Mucosa of descending colon (tissue), 3 donors: ENCODE results near the gene SUPT4H1. TPM values are rescaled to one million over a fixed set of nuclear protein-coding genes. Genes with fewer than 3 reads are reported as not detected.

Experiments used
- ATAC-seq: fragments of 200-7000 bp; cut with Tn5 transposase; one replicate; pipeline ENCODE4 v1.9.1; 2020; ENCODE audit warnings: mild to moderate bottlenecking, moderate library complexity
- DNase-seq, 3 donors: peaks; one replicate each; pipeline ENCODE4 v3.0.0-alpha.2; 2020
- H3K36me3 ChIP-seq: fragments of 200-600 bp; one replicate; pipeline ENCODE4 v1.8.0; 2021; ENCODE audit warnings: low read depth, mild to moderate bottlenecking
- H3K4me1 ChIP-seq: fragments of 200-600 bp; one replicate; pipeline ENCODE4 v1.8.0; 2021; ENCODE audit warnings: low read depth, mild to moderate bottlenecking
- H3K4me3 ChIP-seq: fragments of 200-600 bp; one replicate; pipeline ENCODE4 v1.8.0; 2021; ENCODE audit warnings: mild to moderate bottlenecking
- H3K9me3 ChIP-seq: fragments of 200-600 bp; one replicate; pipeline ENCODE4 v1.8.0; 2021; ENCODE audit warnings: mild to moderate bottlenecking
- intact Hi-C, 2 donors: fragments of 100-400 bp; cut with DNase I in 1 of 2; cut with micrococcal nuclease in 1 of 2; formaldehyde crosslinking; loops; one replicate each; pipeline versions ENCODE4 v1.11.0 to v1.11.1; 2022; cut with DNase I, micrococcal nuclease
- total RNA-seq, 3 donors: library from RNA; stranded (reverse); fragmentation: NEBNext Ultra II Directional in 2 of 3; extraction: Animal tissue kit (Norgen Biotek cat#: 25700) in 2 of 3; gene quantifications; one replicate each; pipeline versions ENCODE4 v1.2.1 to v1.2.4, GENCODE V29; 2021 to 2023
- TF ChIP-seq, protein P1 (sequence below): fragments of 200-600 bp; IDR thresholded peaks from one replicate; pipeline ENCODE4 v1.8.0; 2022; ENCODE audit warnings: antibody characterized with exemption, mild to moderate bottlenecking
- donor health status: DM: no; HTN: no; CAD: no; lungs with moderate emphysema.
- donor health status: DM: no; HTN: no; CAD: no.
- donor health status: DM: no; HTN: yes; CAD: no.

The SUPT4H1 gene
- total RNA-seq, 3 donors from 2014 or later, result 57.9 to 79.5 (median 68.9) TPM

DNA sequence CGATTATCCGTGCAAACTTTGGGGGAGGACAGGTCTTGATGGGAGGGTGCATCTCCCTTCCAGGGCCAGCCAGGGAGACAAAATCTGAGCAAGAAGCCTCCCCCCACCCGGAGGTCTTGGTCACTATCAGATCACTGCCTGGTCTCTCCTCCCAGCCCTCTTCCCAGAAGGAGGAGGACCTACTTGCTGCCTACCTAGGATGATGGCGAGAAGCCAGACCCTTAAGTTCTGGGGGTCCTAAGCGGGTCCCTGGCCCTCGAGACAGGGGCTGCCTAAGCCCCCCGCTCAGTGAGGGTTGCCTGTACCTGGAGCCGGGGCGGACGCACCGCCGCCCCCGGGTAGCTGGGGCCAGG, 28.0 kb downstream of the SUPT4H1 start:
- ATAC-seq (no peak), DNase-seq (no peak)
- intact Hi-C loops, result no loop called here
- H3K4me1 ChIP-seq, result peaks cover 6% of the 10 kb centered on the region
- TF ChIP-seq, protein P1, sequence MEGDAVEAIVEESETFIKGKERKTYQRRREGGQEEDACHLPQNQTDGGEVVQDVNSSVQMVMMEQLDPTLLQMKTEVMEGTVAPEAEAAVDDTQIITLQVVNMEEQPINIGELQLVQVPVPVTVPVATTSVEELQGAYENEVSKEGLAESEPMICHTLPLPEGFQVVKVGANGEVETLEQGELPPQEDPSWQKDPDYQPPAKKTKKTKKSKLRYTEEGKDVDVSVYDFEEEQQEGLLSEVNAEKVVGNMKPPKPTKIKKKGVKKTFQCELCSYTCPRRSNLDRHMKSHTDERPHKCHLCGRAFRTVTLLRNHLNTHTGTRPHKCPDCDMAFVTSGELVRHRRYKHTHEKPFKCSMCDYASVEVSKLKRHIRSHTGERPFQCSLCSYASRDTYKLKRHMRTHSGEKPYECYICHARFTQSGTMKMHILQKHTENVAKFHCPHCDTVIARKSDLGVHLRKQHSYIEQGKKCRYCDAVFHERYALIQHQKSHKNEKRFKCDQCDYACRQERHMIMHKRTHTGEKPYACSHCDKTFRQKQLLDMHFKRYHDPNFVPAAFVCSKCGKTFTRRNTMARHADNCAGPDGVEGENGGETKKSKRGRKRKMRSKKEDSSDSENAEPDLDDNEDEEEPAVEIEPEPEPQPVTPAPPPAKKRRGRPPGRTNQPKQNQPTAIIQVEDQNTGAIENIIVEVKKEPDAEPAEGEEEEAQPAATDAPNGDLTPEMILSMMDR, result no peak
- H3K4me3 ChIP-seq, result no peak overlapping the region
- no peaks in the 10 kb centered on the region for H3K9me3 ChIP-seq
- no peaks in the 10 kb centered on the region for H3K36me3 ChIP-seq

DNA sequence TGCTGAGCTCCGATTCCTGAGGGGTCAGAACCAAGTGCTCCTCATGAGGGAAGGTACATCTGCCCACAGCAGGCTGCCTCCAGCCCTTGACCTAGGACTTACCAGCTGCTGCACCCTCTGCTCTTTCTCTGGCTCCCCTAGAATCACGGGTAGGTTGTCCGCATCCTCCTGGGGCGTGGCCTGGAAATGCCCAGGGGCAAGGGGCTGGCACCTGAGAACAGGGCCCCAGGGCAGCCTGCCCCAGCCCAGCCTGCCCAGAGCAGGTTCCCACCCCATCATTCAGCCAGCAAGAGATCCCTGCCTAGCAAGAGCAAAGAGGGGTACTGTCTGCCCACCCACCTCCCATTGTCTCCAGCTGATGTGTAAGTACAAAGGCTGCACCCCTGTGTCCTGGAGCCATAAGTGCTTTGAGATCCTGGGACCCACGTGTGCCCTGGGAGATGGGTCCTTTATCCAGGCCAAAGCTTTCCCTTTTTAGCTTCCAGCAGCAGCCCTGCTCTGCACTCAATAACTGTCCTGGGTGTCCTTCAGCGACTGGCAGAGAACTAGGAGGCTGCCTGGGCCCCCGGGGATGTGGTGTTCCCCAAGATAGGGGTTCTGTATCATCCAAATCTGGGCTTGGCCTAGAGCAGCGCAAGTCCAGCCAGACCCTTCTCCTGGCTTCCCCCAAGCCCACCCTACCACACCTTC, 28.5 kb downstream of the SUPT4H1 start:
- Histone ChIP-seq H3K9me3 (no peaks in the 10 kb centered on the region), H3K4me3 (no peak overlapping the region), H3K36me3 (no peaks in the 10 kb centered on the region), H3K4me1 (peaks cover 6% of the 10 kb centered on the region)
- TF ChIP-seq, protein P1, result no peak
- ATAC-seq (no peak), DNase-seq (peak in 1 of 3 donors; percentile 28)
- intact Hi-C loops, result no loop called here

DNA sequence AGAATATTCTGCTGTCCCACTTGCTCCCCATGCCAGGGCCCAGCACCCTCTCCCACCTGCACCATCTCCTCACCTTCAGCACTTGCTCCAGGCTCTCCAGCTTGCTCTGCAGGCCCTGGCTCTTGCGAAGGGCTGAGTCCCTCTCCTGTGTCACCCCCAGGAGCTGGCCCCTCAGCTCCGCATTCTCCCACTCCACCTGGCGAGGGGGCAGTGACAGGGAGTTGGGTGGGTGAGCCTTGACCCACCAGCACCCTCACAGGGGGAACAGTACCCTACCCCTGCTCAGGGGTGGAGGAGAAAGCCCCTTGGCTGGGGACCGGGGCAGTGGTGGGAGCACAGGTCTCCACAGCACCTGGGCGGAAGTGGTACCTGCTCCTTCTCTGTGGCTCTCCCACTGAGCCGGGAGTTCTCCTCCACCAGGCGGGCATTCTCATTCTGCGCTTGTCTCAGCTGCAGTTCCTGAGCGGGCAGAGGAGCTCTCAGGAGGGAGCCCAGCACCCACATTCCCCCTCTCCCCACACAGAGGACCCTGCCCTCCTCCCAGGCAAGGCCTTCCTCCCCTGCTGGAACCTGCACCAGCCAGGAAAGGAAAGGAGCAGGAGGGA, 29.3 kb downstream of the SUPT4H1 start:
- Histone ChIP-seq H3K4me3 (no peak overlapping the region), H3K36me3 (no peaks in the 10 kb centered on the region), H3K4me1 (peaks cover 9% of the 10 kb centered on the region), H3K9me3 (no peaks in the 10 kb centered on the region)
- TF ChIP-seq, protein P1, result no peak
- intact Hi-C loops, result no loop called here
- peak in 1 of 3 donors; percentile 16 for DNase-seq
- ATAC-seq, result no peak

DNA sequence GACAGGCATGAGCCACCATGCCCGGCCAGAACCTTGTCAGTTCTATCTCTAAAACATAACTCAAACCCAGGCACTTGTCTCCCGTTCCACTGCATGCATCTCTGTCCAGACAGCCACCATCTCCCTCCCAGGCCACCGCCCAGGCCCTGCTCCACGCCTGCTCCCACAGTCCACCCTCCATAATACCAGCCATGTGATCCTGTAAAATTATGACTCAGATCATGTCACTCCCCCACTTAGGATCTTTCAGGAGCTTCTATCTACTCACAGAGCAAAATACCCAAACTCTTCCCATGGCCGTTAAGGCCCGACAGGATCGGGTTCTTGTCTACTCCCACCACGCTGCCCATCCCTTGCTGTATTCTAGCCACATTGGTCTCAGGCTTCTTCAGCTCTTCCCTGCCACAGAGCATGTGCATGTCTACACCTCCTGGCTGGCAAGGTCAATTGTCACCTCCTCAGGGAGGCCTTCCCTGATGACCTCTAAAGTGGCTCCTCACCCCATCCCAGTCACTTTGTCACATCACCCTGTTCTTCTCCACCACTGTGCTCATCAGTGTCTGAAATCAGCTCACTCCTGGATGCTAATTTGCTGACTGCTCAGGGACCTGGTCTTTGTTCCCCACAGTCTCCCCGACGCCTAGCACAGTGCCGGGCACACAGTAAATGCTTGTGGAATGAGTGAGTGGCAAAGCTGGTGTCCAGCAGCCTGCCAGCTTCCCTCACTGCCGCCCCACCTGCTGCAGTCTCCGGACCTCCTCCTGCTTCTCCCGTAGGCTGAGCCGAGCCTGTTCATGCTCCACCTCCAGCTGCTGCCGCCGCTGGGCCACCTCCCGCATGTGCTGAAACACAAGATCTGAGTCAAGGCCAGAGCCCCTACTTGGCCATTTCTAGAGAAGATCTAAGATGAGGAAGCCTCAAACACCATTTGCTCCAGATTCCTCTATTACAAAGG, 30.2 kb downstream of the SUPT4H1 start:
- TF ChIP-seq, protein P1, result no peak
- intact Hi-C loops, result no loop called here
- ATAC-seq (no peak), DNase-seq (peak in 1 of 3 donors; percentile 22)
- Histone ChIP-seq H3K4me1 (peaks cover 12% of the 10 kb centered on the region), H3K36me3 (no peaks in the 10 kb centered on the region), H3K9me3 (no peaks in the 10 kb centered on the region), H3K4me3 (no peak overlapping the region)

DNA sequence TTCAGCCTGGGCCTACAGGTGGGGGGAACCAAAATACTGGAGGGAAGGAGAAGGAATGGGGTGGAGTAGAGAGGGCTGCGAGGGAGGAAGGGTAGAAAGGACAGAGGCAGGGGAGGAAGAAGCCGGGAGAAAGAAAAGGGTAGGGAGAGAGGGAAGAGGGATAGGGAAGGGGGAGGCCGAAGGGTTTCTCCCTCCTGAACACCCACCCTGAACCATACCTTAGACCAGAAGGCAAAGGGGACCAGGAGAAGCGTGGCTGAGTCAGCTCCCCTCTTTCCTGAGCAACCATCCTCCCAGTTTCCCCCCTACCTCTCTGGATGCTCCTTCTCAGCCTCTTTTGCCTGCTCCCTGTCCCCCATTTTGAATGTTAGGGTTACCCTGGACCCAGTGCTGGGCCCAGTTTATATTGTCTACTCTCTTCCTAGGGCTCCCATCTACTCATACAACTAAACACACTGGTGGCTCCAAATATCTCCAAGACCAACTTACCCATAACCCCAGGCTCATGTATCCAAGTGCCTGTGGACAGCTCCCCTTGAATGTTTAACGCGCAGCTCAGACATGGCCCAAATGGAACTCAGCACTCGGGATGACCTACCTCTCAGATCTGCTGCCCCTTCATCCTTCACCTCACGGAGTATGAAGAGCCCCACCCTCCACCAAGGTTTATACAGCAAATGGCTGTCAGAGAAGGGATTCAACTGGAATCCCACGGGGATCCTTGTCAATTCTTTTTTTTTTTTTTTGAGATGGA, 31.3 kb downstream of the SUPT4H1 start:
- H3K4me3 ChIP-seq, result no peak overlapping the region
- peaks cover 12% of the 10 kb centered on the region for H3K4me1 ChIP-seq
- no peaks in the 10 kb centered on the region for H3K36me3 ChIP-seq
- ATAC-seq, result no peak
- H3K9me3 ChIP-seq, result no peaks in the 10 kb centered on the region
- DNase-seq, result peak in 1 of 3 donors; percentile 5
- TF ChIP-seq, protein P1, result no peak
- intact Hi-C loops, result no loop called here
